ENCODE data around the gene FOXK2.

FOXK2 gene

DNA sequence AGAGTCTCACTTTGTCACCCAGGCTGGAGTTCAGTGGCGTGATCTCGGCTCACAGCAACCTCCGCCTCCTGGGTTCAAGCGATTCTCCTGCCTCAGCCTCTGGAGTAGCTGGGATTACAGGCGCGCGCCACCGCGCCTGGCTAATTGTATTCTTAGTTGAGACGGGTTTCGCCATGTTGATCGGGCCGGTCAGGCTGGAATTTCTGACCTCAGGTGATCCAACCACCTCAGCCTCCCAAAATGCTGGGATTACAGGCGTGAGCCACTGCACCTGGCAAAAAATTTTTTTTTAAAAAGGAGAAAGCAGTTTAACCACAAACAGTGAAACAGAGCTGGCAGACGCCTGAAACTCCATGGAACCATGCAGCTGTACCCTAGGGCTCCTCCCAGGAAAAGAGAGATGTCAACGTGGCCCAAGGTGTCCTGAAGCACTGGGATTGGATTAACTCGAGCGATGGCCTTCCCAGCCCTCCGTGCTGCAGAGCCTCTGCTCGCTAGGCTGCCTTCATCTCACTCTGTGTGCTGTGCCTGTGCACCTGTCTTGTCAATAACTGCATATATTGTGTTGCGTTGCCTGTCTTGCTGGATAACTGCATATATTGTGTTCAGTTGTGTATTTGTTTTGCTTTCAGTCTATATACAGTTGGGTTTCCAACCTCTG, 29.6 kb upstream of the FOXK2 start:
- Histone ChIP-seq H3K4me1 (ENCODE audit: low read depth, poor library complexity, severe bottlenecking) (peaks cover 32% of the 10 kb centered on the region), H3K27me3 (ENCODE audit: insufficient read depth, low read depth) (no peaks in the 10 kb centered on the region), H4K20me1 (ENCODE audit: insufficient read depth) (no peaks in the 10 kb centered on the region), H2AFZ (ENCODE audit: low read depth) (no peak overlapping the region), H3K9ac (no peak overlapping the region), H3K27ac (no peak overlapping the region), H3K36me3 (ENCODE audit: insufficient read depth) (no peaks in the 10 kb centered on the region), H3K4me2 (no peak overlapping the region), H3K4me3 (IDR thresholded peaks at IDR 0.05; ENCODE audit: insufficient read depth, low read depth, low read length) (no peak overlapping the region), H3K79me2 (ENCODE audit: insufficient read depth, low read depth) (no peaks in the 10 kb centered on the region)
- TF ChIP-seq, protein P1, sequence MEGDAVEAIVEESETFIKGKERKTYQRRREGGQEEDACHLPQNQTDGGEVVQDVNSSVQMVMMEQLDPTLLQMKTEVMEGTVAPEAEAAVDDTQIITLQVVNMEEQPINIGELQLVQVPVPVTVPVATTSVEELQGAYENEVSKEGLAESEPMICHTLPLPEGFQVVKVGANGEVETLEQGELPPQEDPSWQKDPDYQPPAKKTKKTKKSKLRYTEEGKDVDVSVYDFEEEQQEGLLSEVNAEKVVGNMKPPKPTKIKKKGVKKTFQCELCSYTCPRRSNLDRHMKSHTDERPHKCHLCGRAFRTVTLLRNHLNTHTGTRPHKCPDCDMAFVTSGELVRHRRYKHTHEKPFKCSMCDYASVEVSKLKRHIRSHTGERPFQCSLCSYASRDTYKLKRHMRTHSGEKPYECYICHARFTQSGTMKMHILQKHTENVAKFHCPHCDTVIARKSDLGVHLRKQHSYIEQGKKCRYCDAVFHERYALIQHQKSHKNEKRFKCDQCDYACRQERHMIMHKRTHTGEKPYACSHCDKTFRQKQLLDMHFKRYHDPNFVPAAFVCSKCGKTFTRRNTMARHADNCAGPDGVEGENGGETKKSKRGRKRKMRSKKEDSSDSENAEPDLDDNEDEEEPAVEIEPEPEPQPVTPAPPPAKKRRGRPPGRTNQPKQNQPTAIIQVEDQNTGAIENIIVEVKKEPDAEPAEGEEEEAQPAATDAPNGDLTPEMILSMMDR (conservative IDR thresholded peaks at IDR 0.05; ENCODE audit: low read depth, low read length): no peak

GRCh38 chr17:82490512-82491195, 28.9 kb upstream of the FOXK2 start:
- H3K27me3 ChIP-seq (ENCODE audit: insufficient read depth, low read depth): no peaks in the 10 kb centered on the region
- no peak overlapping the region for H2AFZ ChIP-seq (ENCODE audit: low read depth)
- H4K20me1 ChIP-seq (ENCODE audit: insufficient read depth): no peaks in the 10 kb centered on the region
- H3K27ac ChIP-seq: no peak overlapping the region
- no peak overlapping the region for H3K9ac ChIP-seq
- no peak overlapping the region for H3K4me3 ChIP-seq (IDR thresholded peaks at IDR 0.05; ENCODE audit: insufficient read depth, low read depth, low read length)
- no peak overlapping the region for H3K4me2 ChIP-seq
- no peaks in the 10 kb centered on the region for H3K79me2 ChIP-seq (ENCODE audit: insufficient read depth, low read depth)
- TF ChIP-seq, protein P1 (conservative IDR thresholded peaks at IDR 0.05; ENCODE audit: low read depth, low read length): no peak
- no peaks in the 10 kb centered on the region for H3K36me3 ChIP-seq (ENCODE audit: insufficient read depth)
- peaks cover 38% of the 10 kb centered on the region for H3K4me1 ChIP-seq (ENCODE audit: low read depth, poor library complexity, severe bottlenecking)

GRCh38 chr17:82491196-82491530, 28.4 kb upstream of the FOXK2 start:
- no peak overlapping the region for H3K27ac ChIP-seq
- H3K9ac ChIP-seq: no peak overlapping the region
- H3K4me1 ChIP-seq (ENCODE audit: low read depth, poor library complexity, severe bottlenecking): peaks cover 43% of the 10 kb centered on the region
- H3K4me2 ChIP-seq: no peak overlapping the region
- TF ChIP-seq, protein P1 (conservative IDR thresholded peaks at IDR 0.05; ENCODE audit: low read depth, low read length): no peak
- no peak overlapping the region for H2AFZ ChIP-seq (ENCODE audit: low read depth)
- H3K4me3 ChIP-seq (IDR thresholded peaks at IDR 0.05; ENCODE audit: insufficient read depth, low read depth, low read length): no peak overlapping the region
- no peaks in the 10 kb centered on the region for H4K20me1 ChIP-seq (ENCODE audit: insufficient read depth)
- no peaks in the 10 kb centered on the region for H3K36me3 ChIP-seq (ENCODE audit: insufficient read depth)
- H3K79me2 ChIP-seq (ENCODE audit: insufficient read depth, low read depth): no peaks in the 10 kb centered on the region
- H3K27me3 ChIP-seq (ENCODE audit: insufficient read depth, low read depth): no peaks in the 10 kb centered on the region

GRCh38 chr17:82491533-82491932, 28.0 kb upstream of the FOXK2 start:
- Histone ChIP-seq H4K20me1 (ENCODE audit: insufficient read depth) (no peaks in the 10 kb centered on the region), H3K36me3 (ENCODE audit: insufficient read depth) (no peaks in the 10 kb centered on the region), H3K79me2 (ENCODE audit: insufficient read depth, low read depth) (no peaks in the 10 kb centered on the region), H3K9ac (no peak overlapping the region), H3K27ac (no peak overlapping the region), H2AFZ (ENCODE audit: low read depth) (no peak overlapping the region), H3K27me3 (ENCODE audit: insufficient read depth, low read depth) (no peaks in the 10 kb centered on the region), H3K4me2 (no peak overlapping the region), H3K4me3 (IDR thresholded peaks at IDR 0.05; ENCODE audit: insufficient read depth, low read depth, low read length) (no peak overlapping the region), H3K4me1 (ENCODE audit: low read depth, poor library complexity, severe bottlenecking) (peaks cover 44% of the 10 kb centered on the region)
- TF ChIP-seq, protein P1 (conservative IDR thresholded peaks at IDR 0.05; ENCODE audit: low read depth, low read length): no peak

Measured in KMS-11 (cell line).